GM10266 (cell line): Measurements from ENCODE around the gene CRYGN.
A peak's percentile ranks its signal among the peaks of the same experiment; 100 is the strongest.

Experiments
- DNase-seq: peaks from one replicate; pipeline ENCODE4 v3.0.0; 2012; ENCODE audit errors: extremely low spot score
- TF ChIP-seq, protein P1 (sequence below): IDR thresholded peaks from 2 replicates; pipeline ENCODE4 v1.5.1; 2012; ENCODE audit warnings: mild to moderate bottlenecking, low read depth; ENCODE audit not compliant: control insufficient read depth, insufficient read depth; ENCODE audit errors: missing control alignments

CRYGN gene

DNA sequence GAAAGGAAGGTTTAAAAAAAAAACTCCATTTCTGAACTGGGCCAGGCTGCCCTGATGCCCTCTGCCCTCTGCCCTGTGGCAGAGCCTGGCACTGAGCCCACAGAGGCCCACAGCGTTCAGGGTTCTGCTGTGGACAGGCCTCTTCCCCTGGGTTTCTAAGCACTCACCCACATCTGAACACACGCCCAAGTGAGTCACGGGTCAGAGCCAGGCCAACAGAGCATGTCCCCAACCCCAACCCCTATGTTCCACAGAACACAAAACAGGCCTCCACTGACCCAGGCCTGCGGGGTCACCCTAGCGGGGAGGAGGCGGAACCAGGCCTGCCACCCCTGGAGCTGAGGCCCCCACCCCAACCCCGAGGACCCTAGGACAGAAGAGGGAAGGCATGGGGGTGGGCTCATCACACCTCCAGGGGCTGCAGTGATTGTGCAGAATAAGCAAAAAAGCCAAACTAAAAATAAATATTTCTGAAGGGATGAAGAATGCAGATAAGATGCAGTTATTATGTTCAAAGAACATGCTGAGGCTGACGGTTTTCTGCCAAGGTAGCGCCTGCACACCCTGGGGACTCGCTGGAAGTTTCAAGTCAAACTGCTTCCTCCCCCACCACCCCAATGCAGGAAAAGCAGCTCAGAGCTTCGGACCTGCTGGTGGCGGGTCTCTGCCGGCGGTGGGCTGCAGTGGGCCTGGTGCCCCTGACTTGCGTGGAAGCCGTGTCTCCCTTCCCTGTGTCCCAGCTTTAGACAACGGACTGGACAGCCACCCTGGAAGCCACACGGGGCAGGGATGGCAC is 35.5 kb downstream of the CRYGN start:
- DNase-seq = no peak

DNA sequence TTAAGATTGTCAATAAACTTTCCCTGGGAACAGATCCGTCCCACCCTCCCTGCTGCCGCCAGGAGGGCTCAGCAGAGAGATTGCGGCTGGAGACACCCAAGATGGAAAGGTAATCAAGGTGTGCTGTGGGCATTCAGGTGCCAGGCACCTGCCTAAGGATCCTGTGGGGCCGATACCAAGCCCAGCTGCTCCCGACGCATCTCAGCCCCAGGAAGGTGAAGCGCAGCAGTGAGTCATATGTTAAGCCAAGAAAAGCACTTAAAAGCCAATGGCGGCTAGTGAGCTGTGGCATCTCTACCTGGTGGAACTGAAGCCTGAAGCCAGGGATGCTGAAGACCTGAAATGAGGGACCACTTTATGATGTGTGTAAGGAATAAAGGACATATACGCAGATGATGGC is 36.2 kb downstream of the CRYGN start:
- TF ChIP-seq, protein P1, sequence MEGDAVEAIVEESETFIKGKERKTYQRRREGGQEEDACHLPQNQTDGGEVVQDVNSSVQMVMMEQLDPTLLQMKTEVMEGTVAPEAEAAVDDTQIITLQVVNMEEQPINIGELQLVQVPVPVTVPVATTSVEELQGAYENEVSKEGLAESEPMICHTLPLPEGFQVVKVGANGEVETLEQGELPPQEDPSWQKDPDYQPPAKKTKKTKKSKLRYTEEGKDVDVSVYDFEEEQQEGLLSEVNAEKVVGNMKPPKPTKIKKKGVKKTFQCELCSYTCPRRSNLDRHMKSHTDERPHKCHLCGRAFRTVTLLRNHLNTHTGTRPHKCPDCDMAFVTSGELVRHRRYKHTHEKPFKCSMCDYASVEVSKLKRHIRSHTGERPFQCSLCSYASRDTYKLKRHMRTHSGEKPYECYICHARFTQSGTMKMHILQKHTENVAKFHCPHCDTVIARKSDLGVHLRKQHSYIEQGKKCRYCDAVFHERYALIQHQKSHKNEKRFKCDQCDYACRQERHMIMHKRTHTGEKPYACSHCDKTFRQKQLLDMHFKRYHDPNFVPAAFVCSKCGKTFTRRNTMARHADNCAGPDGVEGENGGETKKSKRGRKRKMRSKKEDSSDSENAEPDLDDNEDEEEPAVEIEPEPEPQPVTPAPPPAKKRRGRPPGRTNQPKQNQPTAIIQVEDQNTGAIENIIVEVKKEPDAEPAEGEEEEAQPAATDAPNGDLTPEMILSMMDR = no peak
- no peak for DNase-seq

More for the DNA sequence above, 35.5 kb downstream of the CRYGN start:
- TF ChIP-seq, protein P1 = no peak

DNA sequence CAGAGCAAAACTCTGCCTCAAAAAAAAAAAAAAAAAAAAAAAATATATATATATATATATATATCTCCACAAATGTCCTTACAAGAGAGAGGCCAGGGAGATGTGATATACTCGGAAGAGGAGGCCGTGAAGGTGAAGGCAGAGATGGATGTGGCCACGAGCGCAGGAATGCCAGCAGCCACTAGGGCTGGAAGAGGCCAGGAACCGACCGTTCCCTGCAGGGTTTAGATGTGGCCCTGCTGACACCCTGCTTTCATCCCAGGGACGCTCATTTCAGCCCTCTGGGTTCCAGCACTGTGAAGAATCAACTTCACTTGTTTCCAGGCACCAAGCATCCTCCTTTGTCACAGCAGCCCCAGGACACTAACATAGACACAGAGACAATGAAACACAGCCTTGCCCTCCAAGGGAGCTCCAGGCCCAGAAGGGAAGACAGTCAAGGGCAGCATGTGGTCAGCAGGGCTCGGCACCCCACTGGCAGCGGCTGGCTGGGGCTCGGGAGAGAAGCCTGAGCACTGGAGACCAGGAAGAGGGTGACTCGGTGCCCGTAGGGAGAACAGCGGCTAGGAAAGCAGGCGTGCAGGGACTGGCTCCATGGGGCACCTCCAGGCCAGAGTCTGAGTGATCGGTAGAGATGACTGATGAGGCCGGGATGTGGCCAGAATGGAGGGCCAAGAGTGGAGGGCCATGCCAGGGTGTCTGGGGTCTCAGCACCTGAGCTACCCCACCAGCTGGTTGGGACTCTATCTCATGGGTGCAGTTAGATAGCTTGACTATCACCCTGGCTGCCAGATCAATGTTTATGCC is 37.7 kb downstream of the CRYGN start:
- DNase-seq = no peak
- TF ChIP-seq, protein P1 = no peak

DNA sequence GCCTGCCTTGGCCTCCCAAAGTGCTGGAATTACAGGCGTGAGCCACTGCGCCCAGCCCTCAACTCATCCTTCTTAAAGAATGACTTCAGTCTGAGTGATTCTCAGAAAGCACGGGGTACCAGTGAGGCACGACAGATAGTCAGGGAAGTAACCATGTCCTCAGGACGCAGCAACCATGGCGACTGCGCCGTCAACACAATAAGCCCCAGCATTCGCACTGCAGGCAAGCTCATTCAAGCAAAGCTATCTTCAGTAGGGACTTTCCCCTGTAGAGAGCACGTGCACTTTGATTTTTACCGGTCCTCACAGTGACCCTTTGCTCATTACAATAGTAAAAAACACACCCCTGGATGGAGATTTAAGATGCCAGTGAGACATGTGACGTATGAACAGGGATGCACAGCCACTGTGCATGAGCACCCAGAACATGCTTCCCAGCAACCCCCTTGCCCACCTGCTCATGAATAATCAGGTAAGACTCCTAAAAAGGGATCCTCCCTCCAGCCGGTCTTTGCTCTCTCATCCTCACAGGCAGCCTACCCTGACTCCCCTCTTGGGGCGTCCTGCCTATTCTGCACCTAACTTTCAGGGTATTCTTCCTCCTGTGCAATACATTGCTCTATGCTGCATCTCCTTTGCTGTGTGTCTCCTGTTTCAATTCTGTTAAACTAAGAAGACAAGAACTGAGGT is 39.2 kb downstream of the CRYGN start:
- peak; percentile 72 for DNase-seq
- TF ChIP-seq, protein P1 = no peak

DNA sequence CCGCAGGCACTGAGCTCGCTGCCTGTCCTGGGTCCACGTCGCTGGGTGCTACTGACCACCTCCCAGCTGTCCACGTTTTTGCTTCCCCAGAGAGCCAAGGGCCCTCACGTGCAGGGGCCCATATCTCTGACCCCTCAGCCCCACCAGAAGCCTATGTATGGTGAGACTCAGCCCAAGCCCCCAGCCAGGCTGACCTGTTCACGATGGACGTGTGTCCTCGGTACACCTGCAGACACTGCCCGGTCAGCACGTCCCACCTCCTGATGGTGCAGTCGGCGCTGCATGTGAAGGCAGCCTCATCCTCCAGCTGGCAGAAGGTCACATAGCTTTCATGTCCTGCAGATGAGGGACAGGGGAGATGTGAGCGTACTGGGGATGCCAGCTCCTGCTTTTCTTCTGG is 40.0 kb downstream of the CRYGN start:
- no peak for DNase-seq

DNA sequence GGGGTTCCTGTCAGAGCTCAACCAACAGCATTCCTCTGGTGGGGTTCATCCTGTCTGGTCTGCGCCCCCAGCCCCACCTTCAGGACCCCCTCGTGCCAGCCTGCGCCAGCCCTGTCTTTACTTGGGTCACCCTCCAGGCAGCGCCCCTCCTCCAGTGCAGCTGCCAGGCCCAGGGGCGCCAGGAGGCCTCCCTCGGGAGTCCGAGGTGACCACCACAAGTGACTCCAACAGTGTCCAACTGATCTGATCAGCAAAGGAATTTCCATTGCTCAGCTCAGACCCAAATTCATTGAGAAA is 40.7 kb downstream of the CRYGN start:
- no peak for DNase-seq
- TF ChIP-seq, protein P1 = no peak

More for the DNA sequence above, 40.0 kb downstream of the CRYGN start:
- TF ChIP-seq, protein P1 = no peak
